ENCODE measurements around the gene ARL13A.

- no peak for TF ChIP-seq CTCF (IDR thresholded peaks at IDR 0.05; ENCODE audit: control extremely low read depth in 1 of 3, insufficient read depth in 1 of 3, low read depth in 1 of 3, low read length in 3 of 3)
- no peak for TF ChIP-seq POLR2AphosphoS5 (IDR thresholded peaks at IDR 0.05; ENCODE audit: low read depth, low read length)
- TF ChIP-seq JUN (IDR thresholded peaks at IDR 0.05; ENCODE audit: low read depth, low read length), result no peak
- TF ChIP-seq RAD21 (IDR thresholded peaks at IDR 0.05 in 1 of 2, conservative IDR thresholded peaks at IDR 0.05 in 1 of 2; ENCODE audit: low read depth in 2 of 2, low read length in 2 of 2), result no peak
- TF ChIP-seq SRF (IDR thresholded peaks at IDR 0.05; ENCODE audit: low read depth, low read length), result no peak
- no peak for TF ChIP-seq POLR2A (IDR thresholded peaks at IDR 0.05; ENCODE audit: control extremely low read depth in 1 of 2, low read depth in 2 of 2, low read length in 2 of 2)
- no peak for TF ChIP-seq GABPA (IDR thresholded peaks at IDR 0.05; ENCODE audit: borderline replicate concordance, insufficient read depth, low read length)
- TF ChIP-seq ATF2 (IDR thresholded peaks at IDR 0.05; ENCODE audit: low read length), result no peak
- TF ChIP-seq RXRA (IDR thresholded peaks at IDR 0.05; ENCODE audit: insufficient read depth, low read depth, low read length), result no peak
- TF ChIP-seq NRF1 (IDR thresholded peaks at IDR 0.05; ENCODE audit: low read depth, low read length), result no peak
These were observed 33.7 kb upstream of the ARL13A start for GRCh38 chrX:100935767-100936166.

Measured in H1 (cell line).